ENCODE results near the gene TMIGD2.
"Not testable (repeated sequence)": the region's sequence is repeated elsewhere in the genome, so short reads cannot be mapped to it uniquely, and the experiment has no call there.

TMIGD2 gene, protein sequence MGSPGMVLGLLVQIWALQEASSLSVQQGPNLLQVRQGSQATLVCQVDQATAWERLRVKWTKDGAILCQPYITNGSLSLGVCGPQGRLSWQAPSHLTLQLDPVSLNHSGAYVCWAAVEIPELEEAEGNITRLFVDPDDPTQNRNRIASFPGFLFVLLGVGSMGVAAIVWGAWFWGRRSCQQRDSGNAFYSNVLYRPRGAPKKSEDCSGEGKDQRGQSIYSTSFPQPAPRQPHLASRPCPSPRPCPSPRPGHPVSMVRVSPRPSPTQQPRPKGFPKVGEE

DNA sequence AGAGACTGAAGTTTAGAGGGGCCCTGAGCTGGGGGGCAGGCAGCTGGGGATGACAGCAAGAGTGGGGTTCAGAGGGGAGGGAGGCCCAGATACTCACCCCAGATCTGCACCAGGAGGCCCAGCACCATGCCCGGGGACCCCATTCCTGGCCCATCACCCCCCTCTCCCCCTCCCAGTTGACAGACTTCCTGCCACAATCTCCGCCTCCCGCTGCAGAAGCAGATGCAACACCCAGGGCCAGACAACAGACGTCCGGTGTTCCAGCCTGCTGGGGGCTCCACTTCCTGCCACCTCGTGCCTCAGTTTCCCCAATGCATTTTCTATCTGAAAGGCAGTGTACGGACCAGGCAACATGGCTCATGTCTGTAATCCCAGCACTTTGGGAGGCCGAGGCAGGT, at the start of gene TMIGD2:
TSS of gene TMIGD2 (minus strand) at position 147 of the 398 bp plus-strand sequence. CDS start at position 143, 4 bp downstream.
- DNase-seq (ENCODE audit: low read depth in 2 of 2), result no peak

DNA sequence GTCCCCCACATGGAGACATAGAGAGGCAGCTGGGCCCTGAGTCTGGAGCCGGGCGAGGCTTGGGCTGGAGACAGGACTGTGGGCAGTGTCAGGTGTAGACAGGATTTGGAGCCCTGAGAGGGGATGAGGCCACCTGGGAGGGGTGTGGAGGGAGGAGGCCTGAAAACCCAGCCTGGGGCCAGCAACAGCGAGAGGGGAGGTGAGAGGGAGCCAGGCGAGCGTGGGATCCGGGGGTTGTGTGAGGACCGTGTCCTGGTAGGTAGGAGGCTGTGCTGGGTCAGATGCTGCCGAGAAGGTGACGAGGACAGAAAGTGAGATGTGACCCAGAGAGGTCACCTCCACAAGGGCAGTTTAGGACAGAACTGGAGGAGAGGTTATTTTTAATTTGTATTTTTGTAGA, 48.5 kb upstream of the TMIGD2 start:
- DNase-seq (ENCODE audit: low read depth in 2 of 2), result no peak

DNA sequence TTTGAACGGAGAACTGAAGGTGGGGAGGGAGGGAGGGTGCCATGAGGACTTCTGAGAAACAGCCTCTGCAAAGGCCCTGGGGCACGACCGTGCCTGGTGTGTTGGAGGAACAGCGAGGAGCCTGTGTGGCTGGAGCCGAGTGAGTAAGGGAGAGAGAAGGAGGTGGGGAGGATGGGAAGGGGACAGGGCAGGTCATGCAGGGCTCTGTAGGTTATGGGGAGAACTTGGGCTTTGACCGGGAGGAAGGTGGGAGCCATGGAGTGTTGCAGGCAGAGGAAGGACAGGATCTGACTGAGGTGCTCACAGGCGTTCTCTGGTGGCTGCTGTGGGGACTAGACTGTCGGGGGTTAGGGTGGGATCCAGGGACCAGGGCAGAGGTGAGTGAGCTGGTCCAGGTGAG, 47.9 kb upstream of the TMIGD2 start:
- DNase-seq (ENCODE audit: low read depth in 2 of 2), result no peak

DNA sequence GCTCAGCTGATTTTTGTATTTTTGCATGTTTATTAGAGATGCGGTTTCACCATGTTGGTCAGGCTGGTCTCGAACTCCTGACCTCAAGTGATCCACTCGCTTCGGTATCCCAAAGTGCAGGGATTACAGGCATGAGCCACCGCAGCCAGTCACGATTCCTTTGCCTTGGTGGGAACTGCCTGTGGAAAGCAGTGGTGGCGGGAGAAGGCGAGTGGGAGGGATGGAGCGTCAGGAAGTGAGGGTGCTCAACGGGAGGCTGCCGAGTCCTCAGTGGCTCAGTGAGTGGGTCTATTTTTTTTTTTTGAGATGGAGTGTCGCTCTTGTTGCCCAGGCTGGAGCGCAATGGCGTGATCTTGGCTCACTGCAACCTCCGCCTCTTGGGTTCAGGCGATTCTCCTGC, 47.0 kb upstream of the TMIGD2 start:
- not testable (repeated sequence) for DNase-seq (ENCODE audit: low read depth in 2 of 2)

DNA sequence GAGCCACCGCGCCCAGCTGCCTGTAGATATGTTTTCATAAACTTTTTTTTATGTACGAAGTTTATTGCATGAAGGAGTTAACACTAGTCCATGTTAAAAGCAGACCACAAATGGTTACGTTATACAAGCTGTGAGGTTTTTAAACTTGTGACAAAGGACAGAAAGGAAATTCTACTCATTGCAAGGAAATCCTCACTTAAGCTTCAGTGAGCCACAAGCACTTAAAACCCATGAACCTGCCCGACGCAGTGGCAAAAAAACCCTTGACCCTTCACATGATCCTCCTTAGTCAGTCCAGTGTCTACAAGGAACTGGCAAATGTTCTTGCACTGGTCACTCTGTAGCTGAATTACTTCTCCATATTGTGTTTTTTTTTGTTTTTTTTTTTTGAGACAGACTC, 45.3 kb upstream of the TMIGD2 start:
- no peak for DNase-seq (ENCODE audit: low read depth in 2 of 2)

DNA sequence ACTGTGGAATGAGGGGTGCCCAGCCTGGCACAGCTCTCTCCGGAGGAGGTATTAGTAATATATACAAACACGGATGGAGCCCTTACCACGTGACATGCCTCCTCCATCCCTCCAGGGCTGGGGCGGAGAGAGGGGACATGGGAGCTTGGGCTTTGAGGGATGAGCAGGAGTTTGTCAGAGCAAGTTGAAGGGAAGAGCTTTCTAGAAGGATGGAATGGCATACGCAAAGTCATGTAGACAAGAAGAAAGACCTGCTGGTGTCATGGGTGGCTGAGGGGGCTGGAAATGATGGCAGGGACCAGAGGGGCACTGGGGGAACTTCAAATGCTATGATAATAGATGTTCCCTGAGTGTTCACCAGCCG, 43.8 kb upstream of the TMIGD2 start:
- DNase-seq (ENCODE audit: low read depth in 2 of 2), result no peak

DNA sequence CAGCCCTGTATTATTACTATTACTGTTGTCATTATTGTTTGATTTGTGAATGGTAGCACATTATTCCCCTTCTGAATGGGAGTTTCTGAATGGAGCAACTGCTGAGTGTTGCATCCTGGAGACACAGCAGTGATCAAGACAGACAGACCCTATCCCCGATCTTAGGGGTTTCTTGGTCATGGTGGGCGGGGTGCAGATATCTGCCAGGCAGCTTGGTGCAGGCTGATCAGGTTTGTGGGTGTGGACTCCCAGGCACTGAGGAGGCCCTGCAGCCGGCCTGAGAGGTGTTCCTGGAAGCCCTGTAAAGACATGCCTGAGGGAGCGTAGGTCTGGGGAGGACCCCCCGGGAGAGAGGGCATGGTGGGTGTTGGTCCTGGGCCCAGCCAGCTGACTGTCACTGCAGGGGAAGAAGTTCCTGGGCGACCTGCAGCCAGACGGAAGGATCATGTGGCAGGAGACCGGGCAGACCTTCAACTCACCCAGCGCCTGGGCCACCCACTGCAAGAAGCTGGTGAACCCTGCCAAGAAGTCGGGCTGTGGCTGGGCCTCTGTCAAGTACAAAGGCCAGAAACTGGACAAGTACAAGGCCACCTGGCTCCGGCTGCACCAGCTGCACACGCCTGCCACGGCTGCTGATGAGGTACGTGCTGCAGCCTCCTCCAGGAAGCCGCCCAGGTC, 43.3 kb upstream of the TMIGD2 start:
- DNase-seq (ENCODE audit: low read depth in 2 of 2), result no peak

DNA sequence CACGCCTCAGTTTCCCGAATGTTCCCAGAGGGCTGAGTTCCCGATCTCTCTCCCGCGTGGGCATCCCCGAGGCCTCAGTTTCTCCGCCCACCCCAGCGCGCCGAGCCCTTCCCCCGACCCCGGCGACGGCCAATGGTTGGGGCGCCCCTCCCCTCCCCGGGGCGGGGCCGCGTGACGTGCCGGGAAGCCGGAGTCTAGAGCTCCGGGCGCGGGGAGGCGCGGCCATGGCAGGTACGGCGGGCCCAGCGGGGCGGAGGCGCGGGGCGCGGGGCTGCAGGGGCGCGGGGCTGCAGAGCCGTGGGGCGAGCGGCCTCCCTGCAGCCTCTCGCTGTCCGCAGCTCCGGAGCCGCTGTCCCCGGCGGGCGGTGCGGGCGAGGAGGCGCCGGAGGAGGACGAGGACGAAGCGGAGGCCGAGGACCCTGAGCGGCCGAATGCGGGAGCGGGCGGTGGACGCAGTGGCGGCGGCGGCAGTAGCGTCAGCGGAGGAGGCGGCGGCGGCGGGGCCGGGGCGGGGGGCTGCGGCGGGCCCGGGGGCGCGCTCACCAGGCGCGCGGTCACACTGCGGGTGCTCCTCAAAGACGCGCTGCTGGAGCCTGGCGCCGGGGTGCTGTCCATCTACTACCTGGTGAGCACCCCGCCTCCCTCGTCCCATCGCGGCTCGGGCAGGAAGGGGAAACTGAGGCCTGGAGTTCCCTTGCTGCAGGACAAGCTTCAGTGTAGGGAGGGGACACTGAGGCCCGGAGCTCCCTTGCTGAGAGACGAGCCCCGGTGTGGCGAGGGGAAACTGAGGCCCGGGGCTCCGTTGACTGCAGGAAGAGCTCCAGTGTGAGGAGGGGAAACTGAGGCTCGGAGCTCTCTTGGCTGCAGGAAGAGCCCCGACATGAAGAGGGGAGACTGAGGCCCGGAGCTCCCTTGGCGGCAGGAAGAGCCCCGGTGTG, 41.5 kb upstream of the TMIGD2 start, which contains the start of gene MPND:
TSS of gene MPND (plus strand) at position 193 of the 938 bp plus-strand sequence. CDS start at position 225, 32 bp downstream.
- DNase-seq (ENCODE audit: low read depth in 2 of 2), result peak; percentile 91 to 94

DNA sequence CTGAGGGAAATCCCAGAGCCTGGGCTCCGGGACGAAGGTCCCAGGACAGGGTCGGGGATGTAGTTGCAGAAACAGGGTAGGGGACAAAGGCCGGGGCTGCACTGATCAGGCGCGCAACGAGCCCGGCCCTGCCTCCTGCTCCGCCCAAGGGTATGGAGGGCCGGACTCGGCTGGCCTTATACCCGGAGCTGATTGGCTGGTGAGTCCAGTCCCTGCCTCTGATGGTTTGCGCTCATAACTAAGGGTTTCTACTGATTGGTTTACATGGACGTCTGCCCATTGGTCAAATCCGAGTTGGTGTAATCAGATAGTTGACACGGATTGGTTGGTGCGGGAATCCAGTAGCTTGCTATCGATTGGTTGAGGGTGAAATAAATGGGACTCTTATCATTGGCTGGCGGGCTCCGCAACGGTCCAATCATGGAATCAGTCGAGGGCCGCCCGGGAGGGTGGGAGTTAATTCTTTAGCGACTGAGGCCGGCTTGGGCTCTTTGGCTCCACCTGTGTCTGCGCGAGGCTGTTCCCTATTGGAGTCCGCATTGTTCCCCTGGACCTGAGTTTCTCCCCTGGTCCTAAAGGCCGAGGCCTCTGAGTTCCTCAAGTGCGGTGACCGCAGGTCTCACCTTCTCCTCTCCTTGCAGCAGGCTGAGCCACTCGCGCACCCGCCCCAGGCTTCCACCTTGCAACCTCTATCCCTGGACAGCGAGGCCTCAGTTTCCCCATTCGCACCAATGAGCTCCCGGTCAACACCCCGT, 40.6 kb upstream of the TMIGD2 start:
- DNase-seq (ENCODE audit: low read depth in 2 of 2), result peak; percentile 79 to 80

DNA sequence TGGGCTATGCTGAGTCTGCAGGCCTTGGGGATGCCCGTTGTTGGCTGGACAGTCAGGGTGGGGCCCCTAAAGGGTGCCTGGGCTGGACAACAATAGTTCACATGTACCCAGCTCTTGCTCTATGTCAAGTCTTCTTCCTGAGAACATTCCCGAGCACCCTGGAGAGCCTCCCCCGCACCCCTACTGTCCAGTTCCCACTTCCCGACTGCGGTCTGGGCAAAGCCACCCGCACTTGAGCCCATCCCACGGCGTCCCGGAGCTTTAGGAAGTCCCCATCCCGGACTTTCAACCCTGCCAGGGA, 40.1 kb upstream of the TMIGD2 start:
- no peak for DNase-seq (ENCODE audit: low read depth in 2 of 2)

DNA sequence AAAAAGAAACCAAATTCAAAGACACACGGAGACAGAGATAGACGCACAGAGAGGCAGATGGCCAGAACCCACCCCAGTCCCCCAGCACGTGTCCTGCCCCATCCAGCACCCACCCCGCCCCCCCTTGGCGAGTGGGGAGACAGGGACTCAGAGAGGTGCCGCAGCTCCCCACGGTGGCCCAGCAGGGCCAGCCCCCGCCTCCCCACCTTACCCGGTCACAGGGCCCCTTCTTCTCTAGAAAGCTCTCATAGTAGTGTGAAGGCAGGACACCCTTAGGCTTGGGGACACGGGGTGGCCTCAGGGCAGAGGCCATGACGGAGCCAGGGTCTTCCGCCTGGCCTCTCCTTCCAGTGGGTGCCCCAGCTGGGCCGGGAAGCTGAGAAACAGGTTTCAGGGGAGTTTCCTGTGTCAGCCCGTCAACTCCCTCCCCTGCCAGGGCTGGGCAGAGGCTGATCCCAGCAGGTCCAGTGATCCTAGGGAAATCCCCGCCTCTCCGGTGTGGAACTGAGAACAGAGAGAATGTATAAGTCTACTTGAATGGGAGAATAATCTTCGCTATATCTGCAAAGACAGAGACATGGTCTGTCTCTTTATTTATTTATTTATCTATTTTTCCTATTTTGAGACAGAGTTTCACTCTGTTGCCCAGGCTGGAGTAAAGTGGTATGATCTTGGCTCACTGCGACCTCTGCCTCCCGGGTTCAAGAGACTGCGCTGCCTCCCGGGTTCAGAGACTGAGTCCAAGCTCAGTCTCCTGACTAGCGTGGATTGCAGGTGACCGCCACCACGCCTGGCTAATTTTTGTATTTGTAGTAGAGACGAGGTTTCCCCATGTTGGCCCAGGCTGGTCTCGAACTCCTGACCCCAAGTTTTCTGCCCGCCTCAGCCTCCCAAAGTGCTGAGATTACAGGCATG, 36.5 kb upstream of the TMIGD2 start, which contains the start of gene STAP2:
TSS of gene STAP2 (minus strand) at position 387 of the 915 bp plus-strand sequence. CDS start at position 313, 74 bp downstream.
- DNase-seq (ENCODE audit: low read depth in 2 of 2), result peak in 1 of 2 donors; percentile 24

DNA sequence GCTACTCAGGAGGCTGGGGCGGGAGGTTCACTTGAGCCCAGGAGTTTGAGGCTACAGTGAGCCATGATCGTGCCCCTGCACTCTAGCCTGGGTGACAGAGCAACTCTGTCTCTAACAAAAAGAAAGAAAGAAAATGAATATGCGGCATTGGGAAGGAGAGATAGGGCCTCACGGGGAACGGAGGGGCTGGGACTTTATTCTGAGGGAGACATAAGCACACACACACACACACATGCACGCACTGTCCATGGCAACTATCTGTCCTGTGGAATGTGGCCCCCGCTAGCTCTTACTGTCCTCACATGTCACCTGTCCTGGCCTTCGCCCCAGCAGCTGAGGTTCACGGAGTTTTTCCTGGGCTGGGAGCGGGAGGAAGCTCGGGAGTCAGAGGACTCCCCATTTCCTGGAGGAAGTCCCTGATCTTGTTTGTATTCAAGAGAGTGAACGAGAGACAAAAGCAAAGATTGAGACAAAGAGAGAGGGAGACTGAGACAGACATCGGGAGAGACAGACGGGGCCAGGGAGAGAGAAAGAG, 35.8 kb upstream of the TMIGD2 start:
- DNase-seq (ENCODE audit: low read depth in 2 of 2), result no peak

DNA sequence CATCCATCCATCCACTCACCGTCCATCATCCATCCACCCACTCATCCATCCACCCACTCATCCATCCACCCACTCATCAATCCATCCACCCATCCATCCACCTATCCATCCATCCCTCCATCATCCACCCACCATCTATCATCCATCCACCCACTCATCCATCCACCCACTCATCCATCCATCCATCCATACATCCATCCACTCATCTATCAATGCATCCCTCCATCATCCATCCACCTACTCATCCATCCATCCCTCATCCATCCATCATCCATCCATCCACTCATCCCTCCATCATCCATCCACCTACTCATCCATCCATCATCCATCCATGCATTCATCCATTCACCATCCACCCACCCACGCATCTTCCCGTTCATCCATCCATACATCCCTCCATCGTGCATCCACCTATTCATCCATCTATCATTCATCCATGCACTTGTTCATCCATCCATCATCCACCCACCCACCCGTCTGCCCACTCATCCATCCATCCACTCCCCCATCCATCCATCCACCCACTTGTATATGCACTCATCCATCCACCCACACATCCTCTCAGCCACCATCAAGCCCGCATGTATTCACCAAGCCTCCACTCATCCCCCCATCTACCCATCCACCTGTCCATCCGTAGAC, 32.9 kb upstream of the TMIGD2 start:
- DNase-seq (ENCODE audit: low read depth in 2 of 2), result no peak

DNA sequence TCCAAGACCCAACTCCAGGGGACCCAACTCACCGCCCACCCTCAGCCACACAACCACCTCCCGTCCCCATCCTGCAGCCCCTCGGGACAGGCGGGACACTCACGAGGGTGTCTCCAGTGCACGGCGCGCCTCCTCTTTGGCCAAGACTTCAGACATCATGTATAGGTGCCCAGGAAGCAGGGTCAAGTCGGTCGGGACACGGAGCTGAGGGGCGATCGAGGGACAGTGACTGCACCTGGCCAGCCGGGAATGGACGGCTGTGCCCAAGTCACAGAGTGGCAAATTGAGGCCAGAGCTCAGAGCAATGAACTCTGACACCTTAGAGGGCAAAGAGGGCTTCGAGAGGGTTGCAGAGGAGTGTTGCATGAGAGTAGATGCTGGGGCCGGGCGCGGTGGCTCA, 27.7 kb upstream of the TMIGD2 start:
- no peak for DNase-seq (ENCODE audit: low read depth in 2 of 2)

DNA sequence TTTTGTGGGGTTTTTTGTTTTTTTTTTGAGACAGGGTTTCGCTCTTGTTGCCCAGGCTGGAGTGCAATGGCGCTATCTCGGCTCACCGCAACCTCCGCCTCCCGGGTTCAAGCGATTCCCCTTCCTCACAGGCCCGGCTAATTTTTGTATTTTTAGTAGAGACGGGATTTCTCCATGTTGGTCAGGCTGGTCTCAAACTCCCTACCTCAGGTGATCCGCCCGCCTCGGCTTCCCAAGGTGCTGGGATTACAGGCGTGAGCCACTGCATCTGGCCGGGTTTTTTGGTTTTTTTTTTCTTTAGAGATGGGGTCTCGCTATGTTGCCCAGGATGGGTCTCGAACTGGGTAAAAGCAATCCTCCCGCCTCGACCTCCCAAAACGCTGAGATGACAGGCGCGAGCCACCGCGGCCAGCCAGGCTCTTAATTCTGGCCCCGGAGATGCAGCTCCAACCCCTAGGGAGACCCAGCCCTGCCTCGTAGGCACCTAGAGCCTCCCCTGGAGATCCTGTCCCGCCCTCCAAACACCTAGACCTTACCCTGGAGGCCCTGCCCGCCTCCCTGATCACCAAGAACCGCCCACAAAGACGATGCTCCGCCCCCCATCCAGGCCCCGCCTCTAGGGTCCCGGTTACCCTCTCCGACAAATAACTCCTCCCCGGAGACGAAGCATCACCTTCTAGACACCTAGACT, 26.9 kb upstream of the TMIGD2 start:
- peak; percentile 27 to 51 for DNase-seq (ENCODE audit: low read depth in 2 of 2)

DNA sequence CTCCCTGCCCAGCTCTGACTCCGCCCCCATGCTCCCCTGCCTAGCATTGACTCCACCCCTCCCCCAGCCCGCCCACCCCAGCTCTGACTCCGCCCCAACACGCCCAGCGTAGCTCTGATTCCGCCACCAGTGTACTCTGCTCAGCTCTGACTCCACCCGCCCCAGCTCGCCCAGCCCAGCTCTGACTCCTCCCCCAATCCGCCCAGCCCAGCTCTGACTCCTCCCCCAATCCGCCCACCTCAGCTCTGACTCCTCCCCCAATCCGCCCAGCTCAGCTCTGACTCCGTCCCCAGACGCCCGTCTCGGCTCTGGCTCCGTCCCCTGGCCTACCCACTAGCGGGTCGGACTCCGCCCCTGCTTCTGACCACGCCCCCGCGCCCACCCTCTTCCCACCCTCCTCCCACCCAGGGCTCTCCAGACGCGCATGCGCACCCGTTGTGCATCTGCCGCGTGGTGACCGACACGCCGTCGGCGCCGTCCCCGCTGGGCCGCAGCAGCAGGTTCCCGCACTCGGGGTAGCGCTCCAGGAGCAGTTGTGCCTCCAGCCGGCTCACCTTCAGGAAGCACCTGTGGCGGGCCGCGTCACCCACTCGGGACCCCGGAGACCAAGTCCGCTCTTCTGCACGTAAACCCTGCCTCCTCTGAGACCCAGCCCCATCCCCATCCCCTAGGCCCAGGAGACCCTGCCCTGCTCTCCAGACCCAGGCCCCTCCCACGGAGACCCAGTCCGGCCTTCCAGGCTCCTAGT, 26.2 kb upstream of the TMIGD2 start:
- peak; percentile 96 to 99 for DNase-seq (ENCODE audit: low read depth in 2 of 2)

DNA sequence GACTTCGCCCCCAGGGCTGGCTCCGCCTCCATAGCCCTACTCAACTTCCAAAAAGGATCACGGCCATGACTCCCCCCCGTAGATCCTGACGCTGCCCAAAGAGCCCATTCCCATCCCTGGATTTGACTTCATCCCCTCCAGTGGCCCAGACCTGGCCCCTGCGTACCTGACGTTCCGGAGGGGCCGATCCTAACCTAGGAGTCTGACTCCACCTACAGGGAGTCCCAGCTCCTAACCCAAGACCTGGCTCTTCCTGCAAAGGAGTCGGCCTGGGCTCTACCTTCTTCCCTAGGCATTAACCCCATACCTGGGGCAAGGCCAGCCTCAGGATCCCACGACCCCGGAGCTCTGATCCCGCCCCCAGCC, 25.7 kb upstream of the TMIGD2 start:
- no peak for DNase-seq (ENCODE audit: low read depth in 2 of 2)

DNA sequence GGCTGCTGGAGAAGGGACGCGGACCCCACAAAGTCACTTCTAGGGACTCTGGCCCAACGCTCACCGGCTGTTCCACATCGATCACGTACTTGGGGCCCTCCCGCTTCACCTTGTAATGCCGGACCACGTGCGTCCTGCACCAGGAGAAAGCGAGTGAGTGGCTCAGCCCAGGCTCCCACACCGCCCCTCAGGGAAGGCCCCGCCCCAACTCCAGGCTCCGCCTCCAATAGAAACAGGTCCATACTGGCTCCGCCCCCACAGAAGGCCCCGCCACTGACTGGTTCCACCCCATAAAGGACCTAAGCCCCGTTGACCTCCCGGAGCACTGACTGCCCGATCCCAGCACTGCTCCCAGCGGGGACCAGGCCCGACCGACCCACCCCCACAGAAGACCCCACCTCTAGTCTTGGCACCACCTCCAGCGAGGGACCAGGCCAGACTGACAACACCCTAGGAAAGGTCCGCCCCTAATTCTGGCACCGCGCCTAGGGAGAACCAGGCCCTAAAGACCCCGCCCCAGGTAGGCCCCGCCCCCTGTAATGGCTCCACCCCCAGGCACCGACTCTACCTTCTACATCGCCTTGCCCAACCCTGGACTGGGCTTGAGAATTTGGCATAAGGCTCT, 25.2 kb upstream of the TMIGD2 start:
- DNase-seq (ENCODE audit: low read depth in 2 of 2), result peak; percentile 55 to 75

All from activated CD4-positive, alpha-beta T cell treated with anti-CD3 and anti-CD28 coated beads for 24 hours (primary cell).